Testis (tissue), 3 donors: ENCODE results near the gene ELF5. TPM values are rescaled to one million over a fixed set of nuclear protein-coding genes. Genes with fewer than 3 reads are reported as not detected.

ENCODE experiments used
- DNase-seq: peaks from one replicate; pipeline ENCODE4 v3.0.0-alpha.2; 2019
- H3K27ac ChIP-seq, 2 donors: fragments of 200-600 bp; sonication (generic); one replicate each; pipeline ENCODE4 v1.5.1; 2019
- H3K27me3 ChIP-seq: fragments of 200-600 bp; sonication (generic); one replicate; pipeline ENCODE4 v1.5.1; 2019
- H3K36me3 ChIP-seq: fragments of 200-600 bp; sonication (generic); one replicate; pipeline ENCODE4 v1.5.1; 2017; ENCODE audit warnings: low read depth; ENCODE audit errors: missing control alignments
- H3K4me1 ChIP-seq: fragments of 200-600 bp; sonication (generic); one replicate; pipeline ENCODE4 v1.5.1; 2019
- H3K4me3 ChIP-seq, 2 donors: fragments of 200-600 bp; sonication (generic); one replicate each; pipeline ENCODE4 v1.5.1; 2017 to 2019
- H3K9me3 ChIP-seq: fragments of 200-600 bp; sonication (generic); one replicate; pipeline ENCODE4 v1.5.1; 2017
- CTCF ChIP-seq, 3 experiments: fragments of 450-650 bp in 2 of 3; fragments of 200-600 bp in 1 of 3; sonication (generic) in 1 of 3; IDR thresholded peaks; one replicate each; pipeline ENCODE4 v1.5.1; 2016 to 2019; ENCODE audit warnings: antibody characterized with exemption in 3 of 3, mild to moderate bottlenecking in 2 of 3, moderate library complexity in 1 of 3
- POLR2A ChIP-seq: fragments of 450-650 bp; IDR thresholded peaks from one replicate; pipeline ENCODE4 v1.6.1; 2017; ENCODE audit warnings: antibody characterized with exemption, mild to moderate bottlenecking, moderate library complexity
- WGBS, 2 donors: methylation state at CpG; one replicate each; pipeline ENCODE4 v1.1.5; 2018; 5-methylcytosine and 5-hydroxymethylcytosine counted together
- intact Hi-C: fragments of 100-400 bp; cut with DNase I; formaldehyde crosslinking; loops from one replicate; pipeline ENCODE4 v1.15.1; 2023; ENCODE audit warnings: low total_unique reads
- polyA plus RNA-seq: library from polyadenylated mRNA; stranded (reverse); fragments of 350-450 nt; fragmentation: Illumina TruSeq; extraction: RNeasy Lipid Tissue Mini Kit (QIAGEN cat#74804); gene quantifications from one replicate; pipeline ENCODE4 v1.2.3, GENCODE V29; 2014; ENCODE audit warnings: low read depth, low replicate concordance; ENCODE audit not compliant: insufficient read depth
- total RNA-seq, 2 donors: library from RNA; depleted of rRNA; stranded (reverse); fragments of >200 nt; gene quantifications; one replicate each; pipeline ENCODE4 v1.2.3, GENCODE V29; 2016

The ELF5 gene
- total and polyA plus RNA-seq, 3 donors from 2014 or later, result 0.34 to 0.63 (median 0.43) TPM

GRCh38 chr11:34525098-34525497 is 11.5 kb upstream of the ELF5 start:
- Histone ChIP-seq H3K27ac (no peak overlapping the region), H3K4me1 (no peaks in the 10 kb centered on the region), H3K27me3 (no peaks in the 10 kb centered on the region), H3K4me3 (no peak overlapping the region), H3K9me3 (no peaks in the 10 kb centered on the region), H3K36me3 (no peaks in the 10 kb centered on the region)
- 82 to 90% methylated on average over 2 to 4 of the region's 4 CpGs for WGBS, 2 donors
- TF ChIP-seq POLR2A (no peak), CTCF (IDR thresholded peaks at IDR 0.05) (no peak)
- no peak for DNase-seq
- intact Hi-C loops, result no loop called here

GRCh38 chr11:34524696-34525095 is 11.1 kb upstream of the ELF5 start:
- no peak overlapping the region for H3K4me3 ChIP-seq
- H3K4me1 ChIP-seq, result no peaks in the 10 kb centered on the region
- WGBS, 2 donors, result 76 to 81% methylated on average over 3 to 12 of the region's 12 CpGs
- no peaks in the 10 kb centered on the region for H3K9me3 ChIP-seq
- no peaks in the 10 kb centered on the region for H3K36me3 ChIP-seq
- TF ChIP-seq POLR2A, result no peak
- TF ChIP-seq CTCF (IDR thresholded peaks at IDR 0.05), result no peak
- H3K27ac ChIP-seq, result no peak overlapping the region
- intact Hi-C loops, result no loop called here
- DNase-seq, result no peak
- H3K27me3 ChIP-seq, result no peaks in the 10 kb centered on the region

- no peak overlapping the region for H3K4me3 ChIP-seq
- no peaks in the 10 kb centered on the region for H3K4me1 ChIP-seq
- H3K9me3 ChIP-seq, result no peaks in the 10 kb centered on the region
- no peaks in the 10 kb centered on the region for H3K36me3 ChIP-seq
- no peak overlapping the region for H3K27ac ChIP-seq
- WGBS, 2 donors, result 61 to 70% methylated on average over 3 of the region's 3 CpGs
- TF ChIP-seq CTCF (IDR thresholded peaks at IDR 0.05), result no peak
- DNase-seq, result no peak
- intact Hi-C loops, result no loop called here
- no peaks in the 10 kb centered on the region for H3K27me3 ChIP-seq
Observed at GRCh38 chr11:34523053-34523452, 9.5 kb upstream of the ELF5 start.

- intact Hi-C loops, result no loop called here
- H3K27ac ChIP-seq, result no peak overlapping the region
- DNase-seq, result no peak
- no peaks in the 10 kb centered on the region for H3K36me3 ChIP-seq
- no peak overlapping the region for H3K4me3 ChIP-seq
- WGBS, 2 donors, result 80 to 91% methylated on average over 1 to 2 of the region's 2 CpGs
- H3K27me3 ChIP-seq, result no peaks in the 10 kb centered on the region
- H3K9me3 ChIP-seq, result no peaks in the 10 kb centered on the region
- H3K4me1 ChIP-seq, result no peaks in the 10 kb centered on the region
- TF ChIP-seq CTCF (IDR thresholded peaks at IDR 0.05) (no peak), POLR2A (no peak)
Observed at GRCh38 chr11:34522188-34522587, 8.6 kb upstream of the ELF5 start.

GRCh38 chr11:34521265-34521664 is 7.7 kb upstream of the ELF5 start:
- H3K4me1 ChIP-seq, result no peaks in the 10 kb centered on the region
- no peaks in the 10 kb centered on the region for H3K36me3 ChIP-seq
- DNase-seq, result no peak
- H3K4me3 ChIP-seq, result no peak overlapping the region
- H3K9me3 ChIP-seq, result no peaks in the 10 kb centered on the region
- no peaks in the 10 kb centered on the region for H3K27me3 ChIP-seq
- no peak overlapping the region for H3K27ac ChIP-seq
- no peak for TF ChIP-seq CTCF (IDR thresholded peaks at IDR 0.05)
- TF ChIP-seq POLR2A, result no peak
- intact Hi-C loops, result no loop called here
